Measurements from ENCODE around the gene WASHC4. TPM values are rescaled to one million over a fixed set of nuclear protein-coding genes. Genes with fewer than 3 reads are reported as not detected.

The WASHC4 gene
- total RNA-seq, 4 donors from 2014 or later, result 37.1 to 59.0 (median 38.6) TPM

DNA sequence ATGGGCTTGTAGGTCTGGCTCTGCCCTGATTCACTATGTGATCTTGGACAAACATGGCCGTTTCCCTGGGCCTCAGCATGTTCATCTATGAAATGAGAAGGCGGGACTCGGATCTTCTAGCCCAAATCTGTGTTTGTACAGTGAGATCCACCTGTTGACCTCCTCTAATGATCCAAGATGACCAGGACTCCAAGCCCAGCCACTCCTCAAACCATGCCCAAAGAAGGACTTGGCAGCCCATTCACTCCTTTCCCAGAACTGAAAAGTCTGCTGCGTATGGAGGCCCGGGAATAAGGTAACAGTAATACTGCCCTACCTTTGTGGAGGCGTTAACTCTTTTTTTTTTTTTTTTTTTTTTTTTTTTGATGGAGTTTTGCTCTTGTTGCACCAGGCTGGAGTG, 88.6 kb downstream of the WASHC4 start:
- H3K27me3 ChIP-seq, result no peaks in the 10 kb centered on the region
- no peak for TF ChIP-seq EP300 (IDR thresholded peaks at IDR 0.05)
- TF ChIP-seq, protein P1, sequence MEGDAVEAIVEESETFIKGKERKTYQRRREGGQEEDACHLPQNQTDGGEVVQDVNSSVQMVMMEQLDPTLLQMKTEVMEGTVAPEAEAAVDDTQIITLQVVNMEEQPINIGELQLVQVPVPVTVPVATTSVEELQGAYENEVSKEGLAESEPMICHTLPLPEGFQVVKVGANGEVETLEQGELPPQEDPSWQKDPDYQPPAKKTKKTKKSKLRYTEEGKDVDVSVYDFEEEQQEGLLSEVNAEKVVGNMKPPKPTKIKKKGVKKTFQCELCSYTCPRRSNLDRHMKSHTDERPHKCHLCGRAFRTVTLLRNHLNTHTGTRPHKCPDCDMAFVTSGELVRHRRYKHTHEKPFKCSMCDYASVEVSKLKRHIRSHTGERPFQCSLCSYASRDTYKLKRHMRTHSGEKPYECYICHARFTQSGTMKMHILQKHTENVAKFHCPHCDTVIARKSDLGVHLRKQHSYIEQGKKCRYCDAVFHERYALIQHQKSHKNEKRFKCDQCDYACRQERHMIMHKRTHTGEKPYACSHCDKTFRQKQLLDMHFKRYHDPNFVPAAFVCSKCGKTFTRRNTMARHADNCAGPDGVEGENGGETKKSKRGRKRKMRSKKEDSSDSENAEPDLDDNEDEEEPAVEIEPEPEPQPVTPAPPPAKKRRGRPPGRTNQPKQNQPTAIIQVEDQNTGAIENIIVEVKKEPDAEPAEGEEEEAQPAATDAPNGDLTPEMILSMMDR (IDR thresholded peaks at IDR 0.05), result no peak
- no peak for TF ChIP-seq POLR2AphosphoS5 (IDR thresholded peaks at IDR 0.05)
- no peak for TF ChIP-seq POLR2A (IDR thresholded peaks at IDR 0.05; ENCODE audit: low read depth)
- 95% methylated on average over 6 of the region's 6 CpGs for WGBS
- no peaks in the 10 kb centered on the region for H3K9me3 ChIP-seq
- H3K27ac ChIP-seq (replicated peaks in 1 of 4), result no peak overlapping the region
- intact Hi-C loops (cut with DNase I), result no loop called here
- DNase-seq (ENCODE audit: extremely low spot score), result no peak
- no peak overlapping the region for H3K4me3 ChIP-seq
- peaks cover 0 to under 1% (median 0%) of the 10 kb centered on the region in 4 donors for H3K4me1 ChIP-seq
- peaks cover 25 to 93% (median 82%) of the 10 kb centered on the region in 4 donors for H3K36me3 ChIP-seq

DNA sequence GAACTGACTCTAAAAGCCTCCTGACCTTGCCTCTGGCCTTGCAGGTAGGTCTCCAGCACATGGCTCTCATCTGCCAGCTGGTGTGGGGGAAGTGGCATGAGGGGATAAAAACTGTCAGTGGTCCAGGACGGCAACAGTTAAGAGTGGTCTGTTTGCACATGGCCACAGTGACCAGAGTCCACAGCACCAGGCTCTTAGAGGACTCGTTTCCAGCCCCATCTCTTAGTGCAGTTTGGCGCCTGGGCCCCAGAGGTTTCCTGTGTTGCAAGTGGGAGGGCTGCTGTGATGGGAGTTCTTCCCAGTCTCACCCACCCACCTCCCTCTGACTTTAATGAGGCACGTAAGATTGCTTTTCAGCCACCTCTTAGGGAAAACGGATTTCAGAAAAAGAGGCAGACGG, 91.4 kb downstream of the WASHC4 start:
- no peak for TF ChIP-seq POLR2AphosphoS5 (IDR thresholded peaks at IDR 0.05)
- TF ChIP-seq, protein P1 (IDR thresholded peaks at IDR 0.05), result no peak
- no peak for TF ChIP-seq EP300 (IDR thresholded peaks at IDR 0.05)
- no peak for TF ChIP-seq POLR2A (IDR thresholded peaks at IDR 0.05; ENCODE audit: low read depth)
- no peaks in the 10 kb centered on the region for H3K9me3 ChIP-seq
- no peak for DNase-seq (ENCODE audit: extremely low spot score)
- H3K4me1 ChIP-seq, result peaks cover 0 to 11% (median 2%) of the 10 kb centered on the region in 4 donors
- H3K27ac ChIP-seq (replicated peaks in 1 of 4), result no peak overlapping the region
- 82% methylated on average over 6 of the region's 6 CpGs for WGBS
- no peak overlapping the region for H3K4me3 ChIP-seq
- H3K36me3 ChIP-seq, result peaks cover 29 to 90% (median 79%) of the 10 kb centered on the region in 4 donors
- no peaks in the 10 kb centered on the region for H3K27me3 ChIP-seq
- intact Hi-C loops (cut with DNase I), result no loop called here

DNA sequence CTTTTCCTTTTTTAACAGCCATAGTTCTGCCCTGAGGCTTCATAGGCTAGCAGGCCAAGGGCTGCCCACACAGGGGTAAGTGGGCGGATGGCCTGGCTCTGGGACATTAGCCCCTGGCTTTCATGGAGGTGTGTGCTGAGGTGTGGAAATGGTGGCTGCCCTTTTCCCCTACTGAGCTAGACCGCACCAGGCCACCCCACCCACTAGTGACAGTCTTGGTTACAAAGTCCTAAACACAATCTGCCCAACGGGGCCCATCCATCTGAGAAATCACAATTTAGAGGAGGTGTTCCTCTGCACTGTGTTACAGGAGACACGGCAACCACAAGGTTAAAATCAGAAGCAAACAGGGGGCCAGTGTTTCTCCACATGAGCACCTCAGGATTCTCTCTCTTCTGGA, 92.9 kb downstream of the WASHC4 start:
- peaks cover 34 to 90% (median 79%) of the 10 kb centered on the region in 4 donors for H3K36me3 ChIP-seq
- TF ChIP-seq POLR2AphosphoS5 (IDR thresholded peaks at IDR 0.05), result no peak
- no peak for TF ChIP-seq POLR2A (IDR thresholded peaks at IDR 0.05; ENCODE audit: low read depth)
- TF ChIP-seq, protein P1 (IDR thresholded peaks at IDR 0.05), result no peak
- no peak for TF ChIP-seq EP300 (IDR thresholded peaks at IDR 0.05)

DNA sequence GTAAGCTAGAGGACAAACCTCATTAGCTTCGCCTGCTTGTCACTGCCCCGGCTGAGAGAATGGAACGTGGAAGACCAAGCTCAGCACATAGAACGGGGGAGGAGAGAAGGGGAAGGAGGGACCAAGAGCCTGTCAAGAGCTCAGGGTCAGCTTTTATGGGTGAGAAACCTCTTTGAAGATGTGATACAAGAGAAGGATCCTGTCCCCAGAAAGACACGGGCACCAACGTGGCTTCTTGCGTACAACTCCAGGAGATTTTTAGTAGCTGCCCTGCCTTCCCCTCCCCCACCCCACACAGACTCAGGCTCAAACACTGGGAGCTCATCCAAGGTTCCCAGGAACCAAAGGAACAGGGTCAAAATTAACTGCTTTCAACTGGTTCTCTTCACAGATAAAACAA, 93.8 kb downstream of the WASHC4 start:
- Histone ChIP-seq H3K4me1 (peaks cover 0 to 11% (median 2%) of the 10 kb centered on the region in 4 donors), H3K27ac (replicated peaks in 1 of 4) (no peak overlapping the region), H3K36me3 (peaks cover 40 to 92% (median 83%) of the 10 kb centered on the region in 4 donors), H3K9me3 (no peaks in the 10 kb centered on the region), H3K27me3 (no peaks in the 10 kb centered on the region), H3K4me3 (no peak overlapping the region)
- intact Hi-C loops (cut with DNase I), result no loop called here
- no peak for DNase-seq (ENCODE audit: extremely low spot score)
- WGBS, result 81% methylated on average over 7 of the region's 7 CpGs
- TF ChIP-seq POLR2AphosphoS5 (IDR thresholded peaks at IDR 0.05), result no peak
- TF ChIP-seq EP300 (IDR thresholded peaks at IDR 0.05), result no peak
- TF ChIP-seq, protein P1 (IDR thresholded peaks at IDR 0.05), result no peak
- TF ChIP-seq POLR2A (IDR thresholded peaks at IDR 0.05; ENCODE audit: low read depth), result no peak

More for the DNA sequence above, 92.9 kb downstream of the WASHC4 start:
- Histone ChIP-seq H3K4me1 (peaks cover 0 to 11% (median 2%) of the 10 kb centered on the region in 4 donors), H3K27me3 (no peaks in the 10 kb centered on the region), H3K27ac (replicated peaks in 1 of 4) (no peak overlapping the region), H3K4me3 (no peak overlapping the region), H3K9me3 (no peaks in the 10 kb centered on the region)
- DNase-seq (ENCODE audit: extremely low spot score), result no peak
- intact Hi-C loops (cut with DNase I), result no loop called here
- 100% methylated on average over 4 of the region's 4 CpGs for WGBS

DNA sequence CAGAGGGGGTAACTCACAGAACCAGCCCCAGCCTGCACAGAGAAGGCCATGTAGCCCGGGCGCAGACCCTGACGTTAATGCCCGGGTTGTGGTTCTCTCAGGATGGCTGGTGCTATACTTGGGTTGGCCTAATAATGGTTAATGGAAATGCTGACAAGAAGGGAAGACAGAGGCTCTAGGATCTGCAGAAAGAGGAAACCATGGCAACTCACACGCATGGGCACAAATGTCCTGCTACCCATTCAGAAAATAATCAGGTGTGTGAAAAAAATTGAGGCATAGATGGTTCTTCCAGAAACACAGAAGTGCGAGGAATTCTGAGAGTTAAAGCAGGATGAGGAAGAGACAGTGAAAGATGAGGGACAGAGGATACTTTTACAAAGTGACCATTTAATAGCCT, 94.7 kb downstream of the WASHC4 start:
- no peak for DNase-seq (ENCODE audit: extremely low spot score)
- TF ChIP-seq, protein P1 (IDR thresholded peaks at IDR 0.05), result no peak
- TF ChIP-seq POLR2AphosphoS5 (IDR thresholded peaks at IDR 0.05), result no peak
- no peak overlapping the region for H3K4me3 ChIP-seq
- no peak overlapping the region for H3K27ac ChIP-seq (replicated peaks in 1 of 4)
- peaks cover 0 to 11% (median 2%) of the 10 kb centered on the region in 4 donors for H3K4me1 ChIP-seq
- H3K9me3 ChIP-seq, result no peaks in the 10 kb centered on the region
- H3K36me3 ChIP-seq, result peaks cover 47 to 92% (median 84%) of the 10 kb centered on the region in 4 donors
- 91% methylated on average over 6 of the region's 6 CpGs for WGBS
- intact Hi-C loops (cut with DNase I), result no loop called here
- no peaks in the 10 kb centered on the region for H3K27me3 ChIP-seq

Data from esophagus muscularis mucosa (tissue), 4 donors.